Measurements from ENCODE around the gene STPG4.

The STPG4 gene

DNA sequence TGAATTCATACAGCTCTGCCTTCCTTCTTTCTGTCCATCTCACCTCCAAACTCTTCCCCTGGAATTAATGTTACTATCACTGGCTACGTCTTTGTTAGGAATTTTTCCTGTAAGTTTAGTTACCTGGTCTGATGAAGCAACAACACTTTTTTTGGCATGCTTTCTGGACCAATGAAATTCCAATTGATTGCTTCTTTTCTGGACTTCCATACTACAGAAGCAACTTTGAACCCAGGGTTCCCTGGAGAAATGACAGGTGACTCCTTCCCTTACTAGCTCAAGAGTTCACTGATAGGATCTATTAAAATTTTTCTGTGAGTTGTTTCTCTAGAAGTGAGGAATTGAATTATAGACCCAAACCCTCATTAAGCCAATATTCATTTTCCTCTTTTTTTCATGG, 41.4 kb upstream of the STPG4 start:
- DNase-seq (ENCODE audit: extremely low read depth, insufficient read length): no peak
- TF ChIP-seq CTCF (IDR thresholded peaks at IDR 0.05; ENCODE audit: insufficient read depth, low read length, poor library complexity, severe bottlenecking): no peak
- no peaks in the 10 kb centered on the region for H3K27me3 ChIP-seq (replicated peaks; ENCODE audit: control insufficient read depth, insufficient read depth, low read length)
- no peak overlapping the region for H3K4me3 ChIP-seq (replicated peaks; ENCODE audit: low read depth, low read length)
- no peaks in the 10 kb centered on the region for H3K36me3 ChIP-seq (ENCODE audit: control insufficient read depth, insufficient read depth, low read length)

GRCh38 chr2:47196046-47196445, 40.9 kb upstream of the STPG4 start:
- no peak for TF ChIP-seq CTCF (IDR thresholded peaks at IDR 0.05; ENCODE audit: insufficient read depth, low read length, poor library complexity, severe bottlenecking)
- no peak overlapping the region for H3K4me3 ChIP-seq (replicated peaks; ENCODE audit: low read depth, low read length)
- no peaks in the 10 kb centered on the region for H3K27me3 ChIP-seq (replicated peaks; ENCODE audit: control insufficient read depth, insufficient read depth, low read length)
- DNase-seq (ENCODE audit: extremely low read depth, insufficient read length): no peak
- no peaks in the 10 kb centered on the region for H3K36me3 ChIP-seq (ENCODE audit: control insufficient read depth, insufficient read depth, low read length)

- Histone ChIP-seq H3K4me3 (replicated peaks; ENCODE audit: low read depth, low read length) (no peak overlapping the region), H3K36me3 (ENCODE audit: control insufficient read depth, insufficient read depth, low read length) (no peaks in the 10 kb centered on the region), H3K27me3 (replicated peaks; ENCODE audit: control insufficient read depth, insufficient read depth, low read length) (no peaks in the 10 kb centered on the region)
- no peak for TF ChIP-seq CTCF (IDR thresholded peaks at IDR 0.05; ENCODE audit: insufficient read depth, low read length, poor library complexity, severe bottlenecking)
- DNase-seq (ENCODE audit: extremely low read depth, insufficient read length): no peak
Observed at GRCh38 chr2:47195148-47195547, 40.0 kb upstream of the STPG4 start.

GRCh38 chr2:47194410-47194809, 39.3 kb upstream of the STPG4 start:
- Histone ChIP-seq H3K4me3 (replicated peaks; ENCODE audit: low read depth, low read length) (no peak overlapping the region), H3K36me3 (ENCODE audit: control insufficient read depth, insufficient read depth, low read length) (no peaks in the 10 kb centered on the region), H3K27me3 (replicated peaks; ENCODE audit: control insufficient read depth, insufficient read depth, low read length) (no peaks in the 10 kb centered on the region)
- TF ChIP-seq CTCF (IDR thresholded peaks at IDR 0.05; ENCODE audit: insufficient read depth, low read length, poor library complexity, severe bottlenecking): no peak
- no peak for DNase-seq (ENCODE audit: extremely low read depth, insufficient read length)

DNA sequence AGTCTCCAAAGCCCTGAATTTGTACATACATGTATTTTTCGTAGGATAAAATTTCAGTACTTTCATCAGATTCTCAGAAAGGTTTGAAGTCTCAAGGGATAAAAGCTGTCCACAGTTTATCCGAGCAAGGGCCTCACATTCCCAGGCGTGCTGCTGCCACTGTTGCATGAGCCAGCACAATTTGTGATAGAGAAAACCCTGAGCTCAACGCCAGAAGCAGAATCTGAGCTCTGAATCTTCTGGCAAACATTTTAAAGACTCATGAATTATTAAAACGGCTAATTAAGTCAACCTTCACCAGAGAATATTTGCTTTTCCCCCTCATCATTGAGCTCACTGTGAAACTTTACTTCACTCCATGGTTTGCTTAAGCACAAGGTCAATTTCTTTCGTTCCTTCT, 38.5 kb upstream of the STPG4 start:
- Histone ChIP-seq H3K36me3 (ENCODE audit: control insufficient read depth, insufficient read depth, low read length) (no peaks in the 10 kb centered on the region), H3K27me3 (replicated peaks; ENCODE audit: control insufficient read depth, insufficient read depth, low read length) (no peaks in the 10 kb centered on the region), H3K4me3 (replicated peaks; ENCODE audit: low read depth, low read length) (no peak overlapping the region)
- no peak for DNase-seq (ENCODE audit: extremely low read depth, insufficient read length)
- TF ChIP-seq CTCF (IDR thresholded peaks at IDR 0.05; ENCODE audit: insufficient read depth, low read length, poor library complexity, severe bottlenecking): no peak

DNA sequence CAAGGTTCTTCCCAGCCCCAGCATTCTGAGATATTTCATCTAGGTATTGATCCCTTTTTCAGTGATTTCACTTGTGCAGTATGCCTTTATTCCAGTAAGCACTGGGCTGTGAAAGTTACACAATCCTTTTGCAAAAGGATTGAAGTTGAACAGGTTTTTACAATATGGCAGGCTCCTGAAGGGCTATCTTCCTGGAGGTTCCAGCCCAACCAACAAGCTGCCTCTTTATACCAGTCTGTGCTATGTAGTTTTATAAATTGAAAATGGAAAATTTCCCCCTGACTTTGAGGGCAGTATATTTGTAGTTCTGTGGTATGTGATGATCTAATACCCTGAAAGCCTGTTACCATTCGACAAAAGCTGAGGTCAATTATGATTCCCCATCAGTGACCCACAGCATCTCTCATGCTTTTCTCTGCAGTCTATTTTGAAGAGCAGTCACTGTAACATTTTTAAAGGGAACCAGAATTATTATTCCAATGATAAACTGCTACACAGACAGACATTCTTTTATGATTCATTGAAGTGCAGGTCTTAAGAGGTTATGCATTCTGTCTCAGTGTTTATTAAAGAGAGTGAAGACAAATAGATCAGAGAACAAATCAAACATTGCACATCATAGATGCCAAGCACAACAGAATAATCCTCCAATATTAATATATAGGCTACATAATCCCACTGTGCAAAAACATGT, 35.2 kb upstream of the STPG4 start:
- H3K4me3 ChIP-seq (replicated peaks; ENCODE audit: low read depth, low read length): no peak overlapping the region
- no peak for TF ChIP-seq CTCF (IDR thresholded peaks at IDR 0.05; ENCODE audit: insufficient read depth, low read length, poor library complexity, severe bottlenecking)
- DNase-seq (ENCODE audit: extremely low read depth, insufficient read length): no peak

More for the DNA sequence above, 35.2 kb upstream of the STPG4 start:
- Histone ChIP-seq H3K27me3 (replicated peaks; ENCODE audit: control insufficient read depth, insufficient read depth, low read length) (no peaks in the 10 kb centered on the region), H3K36me3 (ENCODE audit: control insufficient read depth, insufficient read depth, low read length) (no peaks in the 10 kb centered on the region)

Measured in GM06990 (cell line).